Activated naive CD4-positive, alpha-beta T cell treated with anti-CD3 and anti-CD28 coated beads, Interleukin-2, amount 50 U/mL, for 24 hours (primary cell): ENCODE results near the gene CCDC174.
"Not testable (repeated sequence)": the region's sequence is repeated elsewhere in the genome, so short reads cannot be mapped to it uniquely, and the experiment has no call there.

Experiments
- H3K27ac Mint-ChIP-seq: one replicate; pipeline ENCODE4 v1.8.0; 2021; ENCODE audit warnings: mild to moderate bottlenecking, mixed read lengths
- H3K27me3 Mint-ChIP-seq: one replicate; pipeline ENCODE4 v1.8.0; 2021; ENCODE audit warnings: mixed read lengths
- H3K36me3 Mint-ChIP-seq: one replicate; pipeline ENCODE4 v1.8.0; 2021; ENCODE audit warnings: mixed read lengths
- H3K4me1 Mint-ChIP-seq: one replicate; pipeline ENCODE4 v1.8.0; 2021; ENCODE audit warnings: mixed read lengths
- H3K4me3 Mint-ChIP-seq: one replicate; pipeline ENCODE4 v1.8.0; 2021; ENCODE audit warnings: mild to moderate bottlenecking, mixed read lengths
- H3K9me3 Mint-ChIP-seq: one replicate; pipeline ENCODE4 v1.8.0; 2021; ENCODE audit warnings: mixed read lengths

The CCDC174 gene

DNA sequence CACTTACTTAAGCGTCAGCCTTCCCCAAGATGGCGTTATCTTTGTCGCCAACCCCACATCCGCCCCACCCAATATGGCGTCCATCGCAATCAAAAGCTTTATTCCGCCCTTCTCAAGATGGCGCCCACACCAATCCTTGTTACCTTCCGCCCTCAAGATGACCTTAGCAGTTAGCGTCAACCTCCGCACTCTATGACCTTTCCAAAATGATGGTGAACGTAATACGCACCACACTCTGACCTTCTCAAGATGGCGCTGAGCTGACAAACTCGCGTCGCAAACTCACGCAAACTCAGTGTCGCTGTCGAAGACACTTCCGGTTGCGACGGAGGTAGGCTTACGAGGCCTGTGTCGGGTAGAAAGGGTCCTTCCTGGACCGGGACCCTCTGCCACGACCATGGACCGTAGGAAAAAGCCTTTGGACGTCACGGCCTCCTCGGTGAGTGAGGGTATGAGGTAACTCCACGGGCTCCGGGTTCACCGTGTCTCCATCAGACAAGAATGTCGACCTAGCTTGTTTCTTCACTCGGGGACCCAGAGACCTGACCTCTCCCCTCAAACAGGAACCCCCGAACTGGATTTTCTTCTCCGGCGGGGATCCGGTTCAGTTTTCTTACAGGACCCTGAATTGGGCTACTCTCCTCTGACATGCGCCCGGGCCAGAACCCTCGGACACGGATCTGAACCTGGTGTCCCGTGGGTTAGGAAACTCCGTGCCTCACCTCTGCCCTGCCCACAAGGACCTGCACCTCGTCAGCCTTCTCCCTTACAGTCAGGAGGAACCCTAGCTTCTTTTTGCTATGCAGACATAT is at the start of gene CCDC174:
Gene CCDC174 (plus strand): TSS at position 323 of the 812 bp plus-strand sequence. CDS start 75 bp downstream, at position 398.
- no peaks in the 10 kb centered on the region for H3K27me3 Mint-ChIP-seq
- H3K4me1 Mint-ChIP-seq: peaks cover 52% of the 10 kb centered on the region

DNA sequence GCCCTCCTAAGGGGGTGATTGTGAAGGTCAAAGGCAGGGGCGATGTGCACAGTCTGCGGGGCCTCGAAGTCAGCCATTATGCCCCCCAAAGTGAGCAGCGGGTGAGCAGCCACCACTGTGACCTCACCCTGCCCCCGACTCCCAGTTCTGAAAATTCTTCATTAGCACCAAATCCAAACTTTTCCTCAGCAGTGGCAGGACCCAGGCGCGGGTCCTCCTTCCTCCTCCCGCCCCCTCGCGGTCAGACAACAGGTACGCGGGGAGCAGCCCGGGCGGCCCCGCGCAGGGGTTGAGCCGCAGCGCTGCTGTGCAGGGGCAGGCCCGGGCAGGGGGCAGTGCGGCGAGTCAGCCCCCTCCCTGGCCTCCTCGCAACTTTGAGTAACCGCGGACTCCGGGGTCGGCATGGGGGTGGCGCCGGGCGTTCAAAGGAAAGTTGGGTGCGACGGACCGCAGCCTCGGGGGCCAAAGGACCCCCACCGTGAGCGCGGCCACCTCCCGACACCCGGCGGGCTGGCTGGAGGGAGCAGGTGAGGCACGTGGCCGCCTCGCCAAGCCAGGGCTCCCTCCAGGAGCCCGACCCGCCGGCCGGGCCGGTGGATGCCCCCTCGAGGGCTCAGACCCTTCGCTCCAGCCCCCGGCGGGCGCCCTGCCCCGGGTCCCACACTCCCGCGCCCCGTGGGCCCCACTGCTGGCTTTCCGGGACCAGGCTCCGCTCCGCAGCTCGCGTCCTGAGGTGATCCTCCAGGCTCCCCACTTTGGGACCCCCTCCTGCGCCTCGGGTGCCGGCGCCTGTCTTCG is 49.4 kb upstream of the CCDC174 start:
- H3K27me3 Mint-ChIP-seq: peaks cover 51% of the 10 kb centered on the region
- peaks cover 2% of the 10 kb centered on the region for H3K36me3 Mint-ChIP-seq
- H3K4me1 Mint-ChIP-seq: no peaks in the 10 kb centered on the region
- no peak overlapping the region for H3K4me3 Mint-ChIP-seq
- peaks cover 11% of the 10 kb centered on the region for H3K9me3 Mint-ChIP-seq
- no peak overlapping the region for H3K27ac Mint-ChIP-seq

More for the DNA sequence above, at the start of gene CCDC174:
- Mint-ChIP-seq H3K9me3 (peaks cover 4% of the 10 kb centered on the region), H3K36me3 (peaks cover 7% of the 10 kb centered on the region), H3K27ac (peak within 1 kb of the TSS; percentile 99), H3K4me3 (peak within 1 kb of the TSS; percentile 99)

DNA sequence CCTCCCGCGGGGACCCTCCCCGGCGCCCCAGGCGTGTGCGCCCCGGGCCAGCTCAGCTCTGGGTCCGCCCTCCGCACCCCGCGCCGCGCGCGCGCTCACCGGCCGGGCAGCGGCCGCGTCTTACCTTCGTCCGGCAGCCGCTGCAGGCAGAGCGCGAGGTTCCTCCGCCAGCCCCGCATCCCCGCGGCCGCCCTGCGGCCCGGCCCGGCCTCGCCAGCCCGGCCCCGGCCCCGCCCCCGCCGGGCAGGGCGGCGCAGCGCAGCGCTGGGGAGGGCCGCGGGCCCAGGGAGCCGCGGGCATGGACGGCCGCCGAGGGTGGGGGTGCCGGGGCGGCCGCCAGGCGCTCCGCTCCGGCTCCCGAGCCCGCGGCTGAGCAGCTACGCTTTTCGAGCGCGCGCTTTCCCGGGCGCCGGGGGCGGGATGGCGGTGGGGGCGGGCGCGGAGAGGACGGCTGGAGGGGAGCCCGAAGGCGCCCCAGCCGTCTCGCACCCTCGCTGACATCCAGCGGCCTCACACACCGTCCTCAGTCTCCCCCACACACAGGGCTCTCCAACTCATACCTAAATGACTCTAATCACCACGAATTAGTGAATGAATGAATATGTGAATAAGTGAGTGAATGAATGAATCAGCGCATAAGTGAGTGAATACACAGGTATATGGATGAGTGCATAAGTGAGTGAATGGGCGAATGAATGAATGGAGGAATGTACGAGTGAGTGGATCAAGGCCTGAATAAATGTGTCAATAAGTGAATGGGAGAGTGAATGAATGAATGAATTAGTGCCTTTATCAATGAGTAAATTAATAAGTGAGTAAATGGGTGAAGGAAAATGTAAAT is 48.5 kb upstream of the CCDC174 start:
- Mint-ChIP-seq H3K27ac (no peak overlapping the region), H3K4me3 (no peak overlapping the region), H3K9me3 (peaks cover 11% of the 10 kb centered on the region), H3K4me1 (no peaks in the 10 kb centered on the region), H3K36me3 (peaks cover 2% of the 10 kb centered on the region), H3K27me3 (peaks cover 51% of the 10 kb centered on the region)

DNA sequence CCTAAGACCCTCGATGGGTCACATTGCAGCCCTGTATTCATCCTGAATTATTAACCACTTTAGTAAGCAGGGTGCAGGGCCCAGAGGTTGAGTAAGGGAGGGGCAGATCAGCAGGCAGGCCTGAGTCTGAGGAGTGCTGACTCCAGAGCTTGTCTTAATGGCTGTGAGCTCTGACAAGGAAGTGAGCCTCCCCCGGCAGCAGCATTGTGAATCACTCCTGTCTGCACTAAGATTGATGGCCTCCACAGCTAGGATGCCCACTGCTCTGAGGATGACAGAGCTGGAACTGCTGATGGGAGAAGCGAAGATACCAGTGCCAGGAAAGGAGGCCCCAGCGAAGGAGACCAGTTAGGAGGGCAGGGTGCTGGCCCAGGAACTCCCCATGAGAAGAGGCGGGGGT is 46.5 kb upstream of the CCDC174 start:
- H3K4me1 Mint-ChIP-seq: no peaks in the 10 kb centered on the region
- no peak overlapping the region for H3K4me3 Mint-ChIP-seq
- H3K27me3 Mint-ChIP-seq: peaks cover 38% of the 10 kb centered on the region
- H3K27ac Mint-ChIP-seq: no peak overlapping the region
- H3K9me3 Mint-ChIP-seq: no peaks in the 10 kb centered on the region
- H3K36me3 Mint-ChIP-seq: no peaks in the 10 kb centered on the region

DNA sequence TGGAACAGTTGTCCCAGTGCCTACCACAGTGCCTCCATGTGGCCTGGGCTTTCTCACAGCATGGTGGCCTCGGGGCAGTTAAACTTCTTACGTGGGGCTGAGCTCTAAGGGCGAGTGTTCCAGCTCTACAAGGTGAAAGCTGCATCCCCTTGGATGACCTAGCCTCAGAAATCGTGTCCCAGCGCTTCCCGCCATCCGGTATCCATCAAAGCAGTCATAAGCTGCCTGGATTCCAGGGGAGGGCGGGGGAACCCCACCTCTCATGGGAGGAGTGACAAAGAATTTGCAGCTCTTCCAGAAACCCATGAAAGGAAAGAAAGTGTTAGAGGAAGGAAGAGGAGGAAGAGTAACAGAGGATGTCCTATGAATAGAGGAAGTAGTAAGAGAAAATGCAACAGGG is 45.8 kb upstream of the CCDC174 start:
- no peaks in the 10 kb centered on the region for H3K36me3 Mint-ChIP-seq
- no peak overlapping the region for H3K4me3 Mint-ChIP-seq
- no peak overlapping the region for H3K27ac Mint-ChIP-seq
- no peaks in the 10 kb centered on the region for H3K9me3 Mint-ChIP-seq
- no peaks in the 10 kb centered on the region for H3K4me1 Mint-ChIP-seq
- H3K27me3 Mint-ChIP-seq: peaks cover 34% of the 10 kb centered on the region

GRCh38 chr3:14606669-14607339 is 44.8 kb upstream of the CCDC174 start:
- Mint-ChIP-seq H3K36me3 (no peaks in the 10 kb centered on the region), H3K27ac (no peak overlapping the region), H3K9me3 (no peaks in the 10 kb centered on the region), H3K4me1 (no peaks in the 10 kb centered on the region), H3K27me3 (peaks cover 28% of the 10 kb centered on the region), H3K4me3 (no peak overlapping the region)

DNA sequence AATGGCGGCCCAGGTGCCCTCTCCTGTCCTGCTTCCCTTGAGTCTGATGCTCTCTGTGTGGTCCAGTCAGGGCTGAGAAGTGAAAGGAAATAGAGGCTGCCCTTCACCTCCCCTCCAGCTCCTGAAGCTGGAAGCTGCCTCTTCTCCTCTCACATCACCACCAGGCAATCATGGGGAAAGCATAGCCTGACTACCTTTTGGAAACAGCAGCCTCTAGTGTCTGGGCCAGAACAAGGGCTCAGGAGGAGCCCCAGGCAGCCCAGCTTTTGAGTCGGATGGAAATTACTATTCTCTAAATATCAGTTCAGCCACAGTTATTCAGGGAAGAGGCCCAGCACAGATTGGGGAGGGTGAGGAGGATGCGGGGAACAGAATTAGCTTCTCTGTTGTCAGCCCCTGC is 43.3 kb upstream of the CCDC174 start:
- no peaks in the 10 kb centered on the region for H3K36me3 Mint-ChIP-seq
- H3K9me3 Mint-ChIP-seq: no peaks in the 10 kb centered on the region
- H3K27ac Mint-ChIP-seq: no peak overlapping the region
- H3K4me1 Mint-ChIP-seq: no peaks in the 10 kb centered on the region
- no peak overlapping the region for H3K4me3 Mint-ChIP-seq
- H3K27me3 Mint-ChIP-seq: peaks cover 29% of the 10 kb centered on the region

- H3K27me3 Mint-ChIP-seq: peaks cover 22% of the 10 kb centered on the region
- H3K9me3 Mint-ChIP-seq, H3K36me3 Mint-ChIP-seq, H3K27ac Mint-ChIP-seq, H3K4me3 Mint-ChIP-seq, H3K4me1 Mint-ChIP-seq: not testable (repeated sequence)
Measured at GRCh38 chr3:14609058-14609457, 42.5 kb upstream of the CCDC174 start.

GRCh38 chr3:14609506-14609905 is 42.1 kb upstream of the CCDC174 start:
- H3K4me3 Mint-ChIP-seq: no peak overlapping the region

GRCh38 chr3:14609941-14610340 is 41.6 kb upstream of the CCDC174 start:
- H3K9me3 Mint-ChIP-seq: no peaks in the 10 kb centered on the region
- H3K27ac Mint-ChIP-seq: no peak overlapping the region
- H3K36me3 Mint-ChIP-seq: no peaks in the 10 kb centered on the region
- H3K4me3 Mint-ChIP-seq: no peak overlapping the region
- H3K27me3 Mint-ChIP-seq: peaks cover 19% of the 10 kb centered on the region
- H3K4me1 Mint-ChIP-seq: no peaks in the 10 kb centered on the region

More at GRCh38 chr3:14609506-14609905, 42.1 kb upstream of the CCDC174 start:
- H3K9me3 Mint-ChIP-seq: no peaks in the 10 kb centered on the region
- H3K36me3 Mint-ChIP-seq: no peaks in the 10 kb centered on the region
- peaks cover 20% of the 10 kb centered on the region for H3K27me3 Mint-ChIP-seq
- no peaks in the 10 kb centered on the region for H3K4me1 Mint-ChIP-seq
- H3K27ac Mint-ChIP-seq: no peak overlapping the region

- H3K4me1 Mint-ChIP-seq: no peaks in the 10 kb centered on the region
- no peaks in the 10 kb centered on the region for H3K9me3 Mint-ChIP-seq
- H3K4me3 Mint-ChIP-seq: no peak overlapping the region
- no peak overlapping the region for H3K27ac Mint-ChIP-seq
- peaks cover 13% of the 10 kb centered on the region for H3K27me3 Mint-ChIP-seq
- no peaks in the 10 kb centered on the region for H3K36me3 Mint-ChIP-seq
Measured at GRCh38 chr3:14614189-14614588, 37.4 kb upstream of the CCDC174 start.

- H3K27ac Mint-ChIP-seq: no peak overlapping the region
- peaks cover 12% of the 10 kb centered on the region for H3K27me3 Mint-ChIP-seq
- no peaks in the 10 kb centered on the region for H3K36me3 Mint-ChIP-seq
- H3K9me3 Mint-ChIP-seq: no peaks in the 10 kb centered on the region
- no peaks in the 10 kb centered on the region for H3K4me1 Mint-ChIP-seq
- no peak overlapping the region for H3K4me3 Mint-ChIP-seq
Measured at GRCh38 chr3:14614862-14615261, 36.7 kb upstream of the CCDC174 start.

DNA sequence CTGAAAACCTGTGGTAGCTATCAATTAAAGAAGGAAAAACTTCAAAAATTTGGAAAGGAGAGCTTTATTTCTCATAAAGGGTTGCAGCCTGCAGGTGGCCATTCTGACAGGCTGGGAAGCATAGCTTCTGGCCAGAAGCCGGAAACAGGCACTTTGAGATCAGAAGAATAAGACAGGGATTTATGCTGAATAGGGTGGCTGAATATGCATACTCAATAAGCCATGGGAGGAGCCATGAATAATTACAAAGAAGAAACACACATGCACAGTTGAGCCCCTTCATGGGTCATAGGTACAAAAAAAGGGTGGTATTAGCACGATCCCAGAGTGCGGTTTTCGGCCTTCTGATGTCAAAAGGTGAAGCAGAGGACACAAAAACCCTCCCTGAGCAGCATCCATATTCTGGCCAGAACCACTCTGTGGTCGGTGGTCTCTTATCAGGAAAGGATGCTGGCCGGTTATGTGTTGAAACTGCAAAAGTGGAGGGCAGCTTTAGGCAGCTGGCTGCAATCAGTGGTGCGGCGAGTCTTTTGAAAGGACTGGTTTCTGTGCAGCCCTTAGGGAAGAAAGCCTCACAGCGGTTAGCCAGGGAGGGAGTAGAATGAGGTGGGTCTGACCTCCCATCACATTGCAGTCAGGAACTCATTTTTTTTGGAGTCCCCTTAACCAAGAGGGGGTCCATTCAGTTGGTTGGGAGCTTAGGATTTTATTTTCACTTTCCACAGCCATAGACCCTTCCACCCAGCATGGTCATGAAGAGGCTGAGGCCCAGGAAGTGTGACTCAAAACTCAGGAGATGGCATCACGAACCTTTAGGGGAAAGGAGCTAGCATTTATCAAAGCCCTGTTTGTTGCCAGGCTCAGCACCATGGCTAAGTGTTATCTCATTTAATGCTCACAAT is 34.7 kb upstream of the CCDC174 start:
- H3K4me3 Mint-ChIP-seq: no peak overlapping the region
- H3K36me3 Mint-ChIP-seq: no peaks in the 10 kb centered on the region
- peaks cover 8% of the 10 kb centered on the region for H3K27me3 Mint-ChIP-seq
- H3K27ac Mint-ChIP-seq: no peak overlapping the region
- no peaks in the 10 kb centered on the region for H3K4me1 Mint-ChIP-seq
- no peaks in the 10 kb centered on the region for H3K9me3 Mint-ChIP-seq

DNA sequence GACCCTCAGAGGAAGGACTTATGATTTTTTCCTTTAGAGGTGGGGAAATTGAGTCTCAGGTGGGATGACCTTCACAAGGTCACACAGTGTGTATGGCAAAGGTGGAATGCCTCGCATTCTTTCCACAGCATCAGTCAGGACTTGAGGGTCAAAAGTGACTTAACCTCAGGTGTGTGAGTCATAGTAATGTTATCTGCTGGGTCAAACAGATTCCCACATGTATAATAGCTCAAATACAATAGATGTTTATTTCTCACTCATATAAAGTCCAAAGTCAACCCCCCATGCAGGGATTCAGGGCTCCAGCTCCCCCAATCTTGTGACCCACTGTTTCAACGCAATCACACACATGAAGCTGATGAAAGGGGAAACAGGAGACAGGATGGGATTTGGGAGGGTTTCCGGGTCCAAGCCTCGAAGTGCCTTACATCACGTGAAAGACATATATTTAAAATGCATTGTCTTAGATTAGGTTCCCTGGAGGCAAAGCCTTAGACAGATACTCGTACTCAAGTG is 34.0 kb upstream of the CCDC174 start:
- no peak overlapping the region for H3K4me3 Mint-ChIP-seq
- no peak overlapping the region for H3K27ac Mint-ChIP-seq
- H3K9me3 Mint-ChIP-seq: no peaks in the 10 kb centered on the region
- H3K36me3 Mint-ChIP-seq: no peaks in the 10 kb centered on the region
- peaks cover 5% of the 10 kb centered on the region for H3K27me3 Mint-ChIP-seq
- no peaks in the 10 kb centered on the region for H3K4me1 Mint-ChIP-seq
